ENCODE measurements around the gene ALDH8A1.

- TF ChIP-seq, protein P1, sequence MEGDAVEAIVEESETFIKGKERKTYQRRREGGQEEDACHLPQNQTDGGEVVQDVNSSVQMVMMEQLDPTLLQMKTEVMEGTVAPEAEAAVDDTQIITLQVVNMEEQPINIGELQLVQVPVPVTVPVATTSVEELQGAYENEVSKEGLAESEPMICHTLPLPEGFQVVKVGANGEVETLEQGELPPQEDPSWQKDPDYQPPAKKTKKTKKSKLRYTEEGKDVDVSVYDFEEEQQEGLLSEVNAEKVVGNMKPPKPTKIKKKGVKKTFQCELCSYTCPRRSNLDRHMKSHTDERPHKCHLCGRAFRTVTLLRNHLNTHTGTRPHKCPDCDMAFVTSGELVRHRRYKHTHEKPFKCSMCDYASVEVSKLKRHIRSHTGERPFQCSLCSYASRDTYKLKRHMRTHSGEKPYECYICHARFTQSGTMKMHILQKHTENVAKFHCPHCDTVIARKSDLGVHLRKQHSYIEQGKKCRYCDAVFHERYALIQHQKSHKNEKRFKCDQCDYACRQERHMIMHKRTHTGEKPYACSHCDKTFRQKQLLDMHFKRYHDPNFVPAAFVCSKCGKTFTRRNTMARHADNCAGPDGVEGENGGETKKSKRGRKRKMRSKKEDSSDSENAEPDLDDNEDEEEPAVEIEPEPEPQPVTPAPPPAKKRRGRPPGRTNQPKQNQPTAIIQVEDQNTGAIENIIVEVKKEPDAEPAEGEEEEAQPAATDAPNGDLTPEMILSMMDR (IDR thresholded peaks at IDR 0.05), result no peak
- TF ChIP-seq POLR2A (IDR thresholded peaks at IDR 0.05) (no peak), EP300 (IDR thresholded peaks at IDR 0.05) (no peak)
Measured at GRCh38 chr6:134910593-134910935, 39.3 kb downstream of the ALDH8A1 start.
